GOT3 (cell line): ENCODE results near the gene CASP6.

Experiments
- DNase-seq: peaks from one replicate; lab custom pipeline; 2025; ENCODE audit warnings: mixed read lengths; lab: John Stamatoyannopoulos, UW

Gene CASP6

GRCh38 chr4:109671350-109671749, 31.9 kb downstream of the CASP6 start:
- DNase-seq: no peak

- DNase-seq: no peak
These were observed 37.3 kb downstream of the CASP6 start for GRCh38 chr4:109665783-109666485.

GRCh38 chr4:109662771-109663170, 40.5 kb downstream of the CASP6 start:
- DNase-seq: no peak

- DNase-seq: no peak
These were observed 41.1 kb downstream of the CASP6 start for GRCh38 chr4:109662116-109662515.

- no peak for DNase-seq
These were observed 44.3 kb downstream of the CASP6 start for GRCh38 chr4:109658871-109659410.

GRCh38 chr4:109657854-109658418, 45.3 kb downstream of the CASP6 start:
- DNase-seq: no peak

GRCh38 chr4:109655396-109655795, 47.8 kb downstream of the CASP6 start:
- no peak for DNase-seq

- no peak for DNase-seq
These were observed 53.4 kb downstream of the CASP6 start for GRCh38 chr4:109649872-109650271.

GRCh38 chr4:109648997-109649575, 54.2 kb downstream of the CASP6 start:
- DNase-seq: no peak

- DNase-seq: no peak
These were observed 54.8 kb downstream of the CASP6 start for GRCh38 chr4:109648266-109648996.

GRCh38 chr4:109645874-109646710, 57.2 kb downstream of the CASP6 start:
- no peak for DNase-seq

- no peak for DNase-seq
These were observed 62.6 kb downstream of the CASP6 start for GRCh38 chr4:109640644-109641043.
